ENCODE data around the gene TMEM54.
A peak's percentile ranks its signal among the peaks of the same experiment; 100 is the strongest.

Gene TMEM54

DNA sequence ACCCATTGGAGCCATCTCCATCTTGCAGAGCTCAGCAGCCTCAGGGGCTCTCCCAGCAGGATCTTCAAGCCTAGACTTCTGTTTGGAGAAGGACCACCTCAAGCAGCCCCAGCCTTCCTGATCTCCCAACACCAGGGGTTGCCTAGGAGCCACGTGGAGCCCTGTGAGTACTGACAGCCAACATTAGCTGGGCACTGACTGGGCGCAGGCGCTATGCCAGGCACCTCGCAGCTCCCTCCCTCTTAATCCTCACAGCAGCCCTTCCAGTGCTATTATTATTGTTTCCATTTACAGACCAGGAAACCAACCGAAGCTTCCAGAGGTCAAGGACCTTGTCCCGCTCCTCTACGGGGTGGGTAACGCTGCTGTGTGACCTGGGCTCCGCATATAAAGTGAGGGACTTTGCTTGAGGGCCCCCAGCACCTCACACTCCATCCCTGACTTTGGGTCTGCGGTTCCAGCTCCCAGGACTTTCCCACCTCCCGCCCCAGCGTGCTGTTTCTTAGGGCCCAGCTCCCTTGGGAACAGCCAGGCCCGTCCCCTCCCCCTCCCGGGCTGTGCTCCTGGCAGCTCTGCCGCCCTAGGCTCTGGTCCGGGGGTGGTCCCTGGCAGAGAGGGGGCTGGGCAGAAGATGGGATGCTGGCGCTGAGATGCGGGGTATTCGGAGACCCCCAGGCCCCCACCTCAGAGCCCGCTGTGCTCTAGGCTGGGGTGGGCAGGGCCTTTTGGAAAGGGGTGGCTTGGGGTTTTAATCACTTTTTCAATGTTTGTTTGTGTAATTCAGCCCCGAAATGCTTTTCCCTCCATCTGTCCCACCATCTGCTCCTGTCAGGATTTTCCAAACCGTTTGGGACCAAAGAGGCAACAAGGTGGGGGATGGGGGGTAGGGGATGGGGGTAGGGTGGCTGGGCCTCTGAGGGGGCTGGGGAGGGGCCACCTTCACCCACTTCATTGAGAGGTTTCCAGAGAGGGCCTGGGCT, 19.0 kb downstream of the TMEM54 start:
- peak in 9 of 14 donors; percentile 16 to 92 (median 36) for DNase-seq

DNA sequence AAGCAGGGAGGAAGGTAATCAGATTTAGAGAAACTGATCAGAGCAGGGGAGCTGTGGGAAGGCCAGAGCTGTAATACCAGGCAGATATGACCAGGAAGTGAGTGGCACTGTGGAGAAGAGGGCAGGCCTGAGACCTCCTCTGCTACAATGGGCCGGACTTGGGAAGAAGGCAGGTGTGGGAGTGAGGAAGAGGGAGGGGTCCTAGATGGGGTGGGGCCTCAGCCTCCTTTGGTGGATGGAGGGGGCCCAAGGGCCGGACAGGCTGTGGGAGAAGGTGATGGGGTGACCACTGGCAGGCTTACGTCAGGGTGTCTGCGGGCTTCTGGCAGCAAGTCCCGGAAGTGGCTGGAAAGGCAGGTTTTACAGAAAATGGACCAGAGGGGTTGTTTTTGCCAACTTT, 19.9 kb downstream of the TMEM54 start:
- DNase-seq = no peak

DNA sequence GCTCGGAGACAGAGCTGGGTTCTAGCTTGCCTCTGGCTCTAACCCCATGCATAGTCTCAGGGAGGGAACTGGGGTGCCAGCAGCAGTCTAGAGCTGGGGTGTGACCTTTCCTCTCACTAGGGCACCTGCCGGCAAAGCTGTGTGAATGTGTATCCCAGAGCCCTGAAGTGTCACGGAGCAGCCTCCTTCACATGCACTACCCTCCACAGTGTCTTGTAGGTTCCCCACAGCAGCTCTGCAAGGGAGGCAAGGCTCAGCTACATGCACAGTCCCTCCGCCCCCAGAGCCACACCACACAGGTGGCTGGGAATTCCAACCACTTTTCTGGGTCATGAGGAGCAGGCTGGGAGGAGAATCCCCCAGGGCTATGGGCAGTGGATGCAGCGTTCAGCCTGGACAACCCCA, 22.6 kb downstream of the TMEM54 start:
- DNase-seq = no peak

DNA sequence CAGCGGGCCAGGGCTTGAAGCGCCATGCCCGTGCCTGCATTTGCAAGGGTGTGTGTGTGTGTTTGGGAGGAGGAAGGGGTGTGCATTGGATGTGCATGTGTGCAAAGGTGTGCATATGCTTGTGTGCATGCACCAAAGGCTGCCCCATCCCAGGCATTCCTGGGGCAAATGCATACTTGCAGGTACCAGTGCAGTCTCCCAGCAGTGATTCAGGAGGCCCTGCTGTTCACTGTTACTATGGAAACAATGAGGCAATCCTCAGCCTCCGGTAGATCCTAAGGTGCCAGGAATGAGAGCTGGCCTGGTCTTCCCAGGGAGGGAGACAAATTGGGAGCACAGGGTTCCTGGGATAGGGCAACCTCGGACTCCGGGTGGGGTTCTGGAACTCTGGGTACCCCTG, 23.0 kb downstream of the TMEM54 start:
- peak in 1 of 14 donors; percentile 91 for DNase-seq

DNA sequence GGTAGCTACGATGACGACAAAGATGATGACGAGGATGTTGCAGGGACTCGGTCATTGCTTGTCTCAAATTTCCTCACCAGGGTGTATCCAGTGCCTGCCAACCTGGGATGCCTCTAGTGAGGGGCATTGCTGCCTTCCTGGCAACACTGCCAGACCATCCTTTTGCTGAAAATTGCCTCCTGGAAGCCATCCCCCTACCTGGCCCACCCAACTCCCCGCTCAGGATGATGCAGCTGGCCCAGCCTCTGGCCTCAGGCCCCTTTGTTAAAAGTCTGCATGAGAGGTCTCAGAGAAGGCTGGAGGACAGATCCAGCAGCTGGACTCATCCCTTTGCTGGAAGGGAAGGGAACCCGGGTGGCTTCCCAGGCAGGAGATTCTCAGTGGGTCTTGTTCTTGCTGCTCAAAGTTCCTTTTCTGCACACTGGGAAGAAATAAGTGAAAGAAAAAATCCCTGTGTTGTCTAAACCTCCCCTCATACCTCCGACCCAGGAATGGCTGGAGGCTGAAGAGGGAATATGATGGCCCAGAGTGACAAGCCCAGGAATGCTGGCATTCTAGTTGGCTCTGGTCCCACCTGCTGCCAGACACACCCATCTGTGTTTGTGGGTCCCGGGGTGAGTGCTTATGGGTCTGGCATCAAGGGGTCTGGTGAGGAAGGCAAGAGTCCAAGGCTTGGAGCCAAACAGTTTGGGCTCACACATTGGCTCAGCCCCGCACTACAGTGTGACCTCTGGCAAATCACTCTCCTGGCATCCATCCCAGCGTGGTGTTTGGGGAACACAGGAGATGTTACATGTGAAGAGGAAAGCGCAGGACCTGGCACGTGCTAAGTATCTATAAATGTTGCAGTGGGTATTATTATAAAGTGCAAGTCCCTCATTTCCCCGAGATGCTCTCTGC, 23.7 kb downstream of the TMEM54 start:
- DNase-seq = peak in 1 of 14 donors; percentile 85

DNA sequence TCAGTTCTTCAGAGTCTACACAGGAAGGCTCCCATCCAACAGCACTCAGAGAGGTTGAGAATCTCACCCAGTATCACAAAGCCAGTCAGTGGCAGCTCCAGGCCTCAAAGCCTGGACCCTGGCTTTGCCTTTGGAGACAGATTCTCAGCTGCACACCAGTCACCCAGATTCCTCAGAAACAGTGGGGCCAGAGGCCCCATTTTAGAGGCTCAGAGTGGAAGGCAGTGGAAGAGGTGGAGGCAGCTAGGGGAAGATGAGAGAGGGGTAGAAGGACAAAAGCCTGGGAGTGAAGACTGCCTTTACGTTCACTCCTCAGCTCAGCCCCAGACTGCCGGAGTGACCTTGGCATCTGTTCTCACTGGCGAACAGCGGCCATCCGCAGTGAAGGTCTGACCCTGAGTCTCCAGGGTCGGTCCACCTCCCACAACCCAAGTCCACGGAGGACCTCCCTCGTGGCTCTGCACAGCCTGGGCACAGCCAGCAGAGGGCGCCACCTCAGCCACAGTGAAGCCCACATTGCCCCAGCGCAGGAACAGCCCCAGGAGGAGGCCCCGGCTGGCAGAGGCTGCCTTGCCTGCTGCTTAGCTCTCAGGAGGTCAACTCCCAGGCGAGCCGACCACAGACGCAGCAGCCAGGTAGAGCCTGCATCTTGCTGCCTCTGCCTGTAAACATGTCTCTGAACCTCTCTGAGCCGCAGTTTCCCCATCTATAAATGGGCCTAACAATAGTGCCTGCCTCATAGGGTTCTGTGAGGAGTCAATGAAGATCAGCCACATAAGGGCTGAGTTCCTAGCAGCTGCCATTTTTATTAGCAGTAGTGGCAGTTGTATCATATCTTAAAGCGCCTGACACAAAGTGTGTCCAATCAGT, 24.6 kb downstream of the TMEM54 start:
- peak in 8 of 14 donors; percentile 21 to 62 (median 28) for DNase-seq

DNA sequence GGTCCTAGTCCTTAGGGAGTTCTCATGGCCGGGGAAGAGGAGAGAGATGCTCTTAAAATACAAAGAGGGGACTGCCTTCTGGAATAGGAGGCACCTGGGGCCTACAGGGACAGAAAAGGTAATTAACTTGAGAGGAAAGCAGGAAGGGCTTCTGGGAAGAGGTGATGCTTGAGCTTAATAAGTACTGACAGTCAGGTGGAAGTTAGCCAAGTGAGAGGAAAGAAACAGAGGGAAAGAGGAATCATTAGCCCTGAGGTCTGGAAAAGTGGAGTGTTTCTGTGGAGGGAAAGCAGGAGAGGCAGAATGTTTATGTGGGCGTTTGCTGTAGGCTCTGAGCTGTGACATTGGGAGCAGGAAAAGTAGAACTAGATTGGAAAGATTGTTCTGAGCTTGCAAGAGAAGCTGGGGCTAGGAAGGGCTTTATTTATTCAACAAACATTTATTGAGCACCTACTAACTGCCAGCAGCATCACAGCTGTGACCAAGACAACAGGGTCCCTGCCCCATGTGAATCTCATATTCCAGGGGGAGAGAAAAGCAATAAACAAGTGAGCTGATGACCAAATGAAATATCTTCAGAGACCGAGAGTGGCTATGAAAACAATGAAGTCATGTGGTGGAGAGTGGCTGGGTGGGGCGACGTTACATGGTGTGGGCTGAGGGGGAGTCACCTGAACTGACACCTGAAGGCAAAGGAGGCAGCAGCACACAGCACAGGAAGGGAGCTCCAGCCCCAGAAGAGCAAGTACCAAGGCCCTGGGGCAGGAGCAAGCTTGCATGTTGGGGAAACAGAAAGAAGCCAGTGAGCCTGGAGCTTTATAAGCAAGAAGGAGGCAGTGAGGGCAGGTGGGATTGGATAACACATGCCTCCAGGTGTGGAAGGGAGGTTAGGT, 26.1 kb downstream of the TMEM54 start:
- DNase-seq = no peak

DNA sequence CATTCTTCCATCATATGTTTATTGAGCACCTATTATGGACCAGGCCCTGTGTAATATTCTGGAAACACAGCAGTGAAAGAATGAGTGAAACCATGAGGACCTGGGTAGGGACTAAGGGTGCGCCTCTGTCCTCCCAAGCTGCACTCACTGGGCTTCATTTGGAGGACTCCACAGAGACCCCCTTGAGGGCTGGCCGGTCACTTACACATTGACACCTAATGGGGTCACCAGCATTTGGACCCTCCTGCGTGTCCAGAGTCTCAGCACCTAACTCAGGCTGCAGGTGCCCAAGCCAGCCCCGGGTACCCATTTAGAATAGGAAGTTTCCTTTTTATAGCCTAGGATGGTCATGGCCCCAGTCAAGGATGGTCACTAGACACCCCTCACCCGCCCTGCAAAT, 27.7 kb downstream of the TMEM54 start:
- no peak for DNase-seq

DNA sequence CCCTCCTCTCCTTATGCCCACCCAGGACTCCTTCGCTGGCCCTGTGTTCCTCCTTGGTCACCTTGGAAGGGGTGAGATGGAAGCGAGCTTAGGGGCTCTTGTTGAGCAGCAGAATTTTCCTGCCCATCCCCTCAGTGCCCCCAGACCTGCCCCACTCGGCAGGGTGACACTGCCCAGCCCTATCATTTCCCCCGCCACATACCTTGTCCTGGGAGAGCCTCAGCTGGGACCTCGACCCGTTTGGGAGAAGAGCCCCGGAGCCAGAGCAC, 29.1 kb downstream of the TMEM54 start:
- DNase-seq = no peak

DNA sequence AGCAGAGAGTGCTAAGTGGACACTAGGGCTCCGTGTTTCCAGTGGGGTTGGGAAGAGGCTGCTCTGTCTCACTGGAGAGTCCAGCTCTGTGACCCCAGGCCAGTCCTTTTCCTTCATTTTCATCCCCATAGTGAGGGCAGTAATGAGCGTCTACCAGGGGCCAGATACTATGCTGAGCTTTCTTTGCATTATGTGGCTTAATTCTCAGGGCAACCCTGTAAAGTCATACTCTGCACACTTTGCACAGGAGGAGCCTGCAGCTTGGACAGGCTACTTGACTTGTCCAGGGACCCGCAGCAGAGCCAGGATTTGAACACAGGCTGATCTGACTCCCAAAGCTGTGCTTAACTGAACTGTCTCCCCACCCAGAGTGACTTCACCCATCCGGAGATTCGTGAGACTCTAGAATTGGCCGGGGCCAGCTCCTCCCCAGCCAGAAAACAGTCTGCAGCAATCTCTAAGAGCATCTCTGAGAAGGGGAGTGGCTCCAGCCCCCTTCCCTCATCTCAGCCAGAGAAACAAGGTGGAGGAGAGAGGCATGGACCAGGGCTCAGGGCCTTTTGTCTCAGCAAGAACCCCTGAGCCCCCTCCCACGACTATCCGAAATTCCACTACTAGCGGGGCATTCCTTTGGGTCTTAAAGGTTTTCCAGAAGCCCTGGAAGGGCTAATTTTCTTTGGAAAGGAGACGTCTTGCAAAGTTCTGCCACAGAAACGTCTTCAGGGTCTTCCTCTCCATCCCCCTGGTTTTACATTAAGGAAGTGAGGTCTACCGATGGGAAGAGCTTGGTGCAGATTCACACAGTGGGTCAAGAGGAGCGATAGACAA, 29.6 kb downstream of the TMEM54 start:
- no peak for DNase-seq

DNA sequence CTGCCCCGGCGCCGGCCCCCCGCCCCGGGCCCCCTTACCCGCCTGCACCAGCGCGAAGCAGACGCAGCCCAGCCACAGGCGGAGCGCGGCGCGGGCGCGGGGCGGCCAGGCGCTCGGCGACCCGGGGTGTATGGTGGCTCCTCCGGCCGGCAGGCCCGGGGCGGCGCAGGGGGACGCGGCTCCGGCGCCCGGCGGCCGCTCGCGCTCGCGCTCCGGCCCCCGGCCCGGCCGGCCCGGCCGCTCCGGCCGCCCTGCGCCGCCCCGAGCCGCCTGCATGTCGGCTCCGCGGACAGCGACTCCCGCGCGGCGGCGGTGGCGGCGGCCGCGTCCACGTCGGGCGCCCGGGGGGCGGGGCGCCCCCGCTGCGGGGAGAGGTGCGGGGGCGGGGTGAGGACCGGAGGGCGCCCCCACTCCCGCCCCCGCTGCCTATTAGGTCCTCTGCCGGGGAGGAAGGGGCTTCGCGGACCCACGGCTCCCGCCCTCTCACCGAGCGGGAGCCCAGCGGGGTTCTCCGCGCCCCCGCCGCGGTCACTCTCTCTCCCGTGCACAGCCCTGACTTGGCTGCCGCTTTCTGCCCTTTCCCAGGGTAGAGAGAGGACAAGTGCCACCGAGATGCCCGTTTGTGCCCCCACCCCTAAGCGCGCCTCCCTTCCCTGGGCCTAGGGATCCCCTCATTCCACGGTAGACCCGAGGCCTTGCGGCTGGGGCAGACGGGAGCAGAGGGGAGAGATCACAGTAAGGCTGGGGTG, 30.4 kb downstream of the TMEM54 start, which contains the start of gene FNDC5:
Gene FNDC5, minus strand, starts transcription at position 298 of the 749 bp plus-strand sequence.
- peak in 1 of 14 donors; percentile 25 for DNase-seq

DNA sequence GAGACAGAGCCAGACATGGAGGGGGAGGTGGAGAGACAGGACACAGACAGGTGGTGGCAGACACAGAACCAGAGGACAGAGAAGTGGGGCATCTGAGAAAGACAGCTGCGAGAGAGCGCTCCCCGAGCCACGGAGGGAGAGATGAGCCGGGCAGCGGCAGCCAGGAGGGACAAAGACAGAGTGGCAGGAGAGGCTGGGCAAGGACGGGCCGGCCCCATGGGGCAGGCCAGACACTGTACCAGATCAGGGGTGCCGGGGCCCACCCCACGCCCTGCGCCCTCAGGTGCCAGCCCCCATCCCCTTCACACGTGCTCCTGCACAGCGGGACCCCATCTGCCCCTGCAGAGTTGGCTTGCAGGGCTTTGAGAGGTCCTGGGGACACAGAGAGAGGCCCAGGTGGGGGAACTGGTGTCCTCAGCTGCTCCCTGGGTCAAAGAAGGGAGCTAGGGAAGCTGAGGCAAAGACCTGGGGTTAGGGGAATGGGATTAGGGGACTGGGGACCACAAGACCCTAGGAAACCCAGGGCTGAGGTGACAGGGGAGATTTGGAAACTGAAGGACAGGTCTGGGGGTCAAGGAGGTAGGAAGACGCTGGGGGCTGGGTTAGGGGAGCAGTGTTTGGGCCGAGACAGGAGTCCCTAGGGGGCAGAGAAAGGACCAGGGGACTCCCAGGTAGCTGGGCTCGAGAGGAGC, 31.1 kb downstream of the TMEM54 start:
- DNase-seq = peak in 1 of 14 donors; percentile 39

DNA sequence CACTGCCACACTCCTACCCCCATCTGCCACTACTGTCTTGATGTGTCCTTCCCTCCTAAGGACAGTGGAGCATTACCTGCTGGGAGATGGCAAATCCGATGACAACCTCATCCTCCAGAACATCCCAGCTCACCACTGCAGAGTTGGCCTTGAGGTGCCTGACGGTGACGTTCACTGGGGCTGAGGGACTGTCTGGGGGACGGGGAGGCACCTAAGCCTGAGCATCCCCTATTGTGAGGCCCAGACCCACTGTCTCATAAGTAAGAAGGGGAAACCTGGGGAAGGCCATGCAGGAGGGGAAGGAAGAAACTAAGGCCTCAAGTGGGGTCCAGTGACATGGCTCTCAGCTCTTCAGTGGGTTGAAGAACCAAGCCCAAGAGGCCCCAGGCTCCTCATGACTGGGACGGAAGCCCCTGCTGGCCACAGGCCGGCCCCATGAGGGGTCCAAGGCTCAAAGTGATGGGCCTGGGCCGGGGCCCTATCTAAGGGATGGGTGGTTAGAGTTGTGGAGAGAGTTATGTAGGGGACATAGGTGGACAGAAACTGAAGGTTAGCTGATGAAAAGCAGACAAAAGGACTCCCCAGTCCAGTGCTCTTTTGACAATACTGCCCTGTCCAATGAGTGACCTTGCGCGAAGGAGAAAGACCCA, 32.3 kb downstream of the TMEM54 start:
- DNase-seq = no peak

DNA sequence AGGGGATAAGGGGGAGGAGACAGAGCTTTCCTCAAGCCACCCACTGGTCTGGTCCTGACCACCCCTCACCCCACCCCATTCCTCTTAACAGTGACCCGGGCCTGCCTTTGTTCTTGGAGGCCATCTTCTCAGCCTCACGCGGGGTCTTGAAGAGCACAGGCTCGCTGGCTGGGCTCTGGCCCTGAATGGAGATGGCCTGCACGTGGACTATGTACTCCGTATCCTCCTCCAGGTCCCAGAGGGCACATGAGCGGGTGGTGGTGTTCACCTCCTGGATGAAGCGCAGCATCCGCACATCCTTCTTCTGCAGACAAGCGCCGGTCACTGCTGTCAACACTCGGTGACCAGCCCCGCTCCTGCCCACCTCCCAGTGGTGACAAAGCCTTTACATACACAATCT, 33.1 kb downstream of the TMEM54 start:
- no peak for DNase-seq

DNA sequence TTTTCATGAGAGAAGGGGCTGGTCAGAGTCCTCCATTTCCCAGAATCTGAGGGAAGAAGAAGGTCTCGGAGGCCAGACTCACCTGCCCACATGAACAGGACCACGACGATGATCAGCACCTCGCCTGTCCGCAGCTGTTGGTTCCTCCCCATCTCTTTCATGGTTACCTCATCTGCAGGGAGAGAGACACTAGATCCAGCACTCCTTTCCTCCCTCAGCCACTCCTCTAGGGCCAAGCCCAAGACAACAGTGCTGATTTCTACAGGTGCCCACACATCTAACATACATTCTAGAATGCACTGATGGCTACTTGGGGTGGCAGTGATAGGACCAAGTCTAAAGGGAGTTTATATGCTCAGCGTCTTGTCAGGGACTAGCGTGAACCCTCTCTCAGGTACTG, 33.5 kb downstream of the TMEM54 start:
- no peak for DNase-seq

DNA sequence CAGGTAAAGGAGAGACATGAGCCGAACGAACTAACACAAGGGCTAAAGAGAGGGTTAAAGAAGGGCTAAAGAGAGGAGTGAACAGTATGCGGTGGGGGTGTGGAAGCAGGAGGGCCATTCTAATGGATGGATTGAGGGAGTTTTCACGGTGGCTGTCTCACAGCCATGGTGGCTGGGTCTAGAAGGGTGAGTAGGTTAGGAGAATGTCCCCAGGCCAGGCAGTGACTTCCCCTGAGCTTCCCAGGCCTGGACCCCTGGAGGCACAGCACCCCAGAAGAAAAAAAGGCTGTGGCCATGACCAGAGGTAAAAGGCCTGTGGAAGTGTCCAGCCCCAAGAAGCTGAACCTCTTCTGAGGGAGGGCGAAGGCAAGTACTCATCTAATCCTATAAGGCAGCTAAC, 34.0 kb downstream of the TMEM54 start:
- DNase-seq = no peak

DNA sequence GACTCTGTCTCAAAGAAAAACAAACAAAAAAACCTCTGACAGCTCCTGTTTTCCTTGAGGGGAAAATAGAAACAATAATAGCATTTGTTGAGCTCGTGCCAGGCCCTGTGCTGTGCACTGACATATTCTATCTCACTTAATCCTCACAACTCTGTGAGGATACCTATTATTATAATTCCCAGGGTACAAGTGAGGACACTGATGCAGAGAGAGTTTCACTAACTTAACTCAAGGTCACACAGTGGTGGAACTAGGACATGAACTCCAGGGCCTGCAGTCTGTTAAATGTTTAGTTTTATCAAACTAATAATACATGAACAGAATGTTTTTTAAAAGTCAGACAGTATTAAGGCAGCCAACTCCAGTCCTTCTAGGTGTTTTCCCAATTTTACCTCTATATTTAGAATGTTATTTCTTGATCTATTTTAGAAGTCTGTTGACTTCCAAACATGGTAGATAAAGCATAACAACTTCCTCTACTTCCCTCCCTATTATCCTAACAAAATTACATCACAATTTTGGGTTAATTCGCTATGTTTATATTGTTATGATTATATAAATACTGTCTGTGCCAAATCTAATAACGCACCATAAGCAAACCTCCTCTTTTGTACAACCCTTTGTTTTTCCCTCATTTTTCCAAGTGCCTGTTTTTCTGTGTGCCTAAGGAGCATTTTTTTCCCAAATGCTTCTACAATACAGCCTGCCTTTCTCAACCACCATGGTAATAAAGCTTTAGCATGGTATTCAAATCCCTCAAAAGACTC, 35.4 kb downstream of the TMEM54 start:
- DNase-seq = no peak
